LNCAP (cell line): ENCODE data around the gene ARTN.

Experiments
- TF ChIP-seq, protein P1 (sequence below): fragments of 450-650 bp; IDR thresholded peaks from 2 replicates; pipeline ENCODE4 v1.5.1; 2017; ENCODE audit warnings: mild to moderate bottlenecking

Gene ARTN, protein sequence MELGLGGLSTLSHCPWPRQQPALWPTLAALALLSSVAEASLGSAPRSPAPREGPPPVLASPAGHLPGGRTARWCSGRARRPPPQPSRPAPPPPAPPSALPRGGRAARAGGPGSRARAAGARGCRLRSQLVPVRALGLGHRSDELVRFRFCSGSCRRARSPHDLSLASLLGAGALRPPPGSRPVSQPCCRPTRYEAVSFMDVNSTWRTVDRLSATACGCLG

DNA sequence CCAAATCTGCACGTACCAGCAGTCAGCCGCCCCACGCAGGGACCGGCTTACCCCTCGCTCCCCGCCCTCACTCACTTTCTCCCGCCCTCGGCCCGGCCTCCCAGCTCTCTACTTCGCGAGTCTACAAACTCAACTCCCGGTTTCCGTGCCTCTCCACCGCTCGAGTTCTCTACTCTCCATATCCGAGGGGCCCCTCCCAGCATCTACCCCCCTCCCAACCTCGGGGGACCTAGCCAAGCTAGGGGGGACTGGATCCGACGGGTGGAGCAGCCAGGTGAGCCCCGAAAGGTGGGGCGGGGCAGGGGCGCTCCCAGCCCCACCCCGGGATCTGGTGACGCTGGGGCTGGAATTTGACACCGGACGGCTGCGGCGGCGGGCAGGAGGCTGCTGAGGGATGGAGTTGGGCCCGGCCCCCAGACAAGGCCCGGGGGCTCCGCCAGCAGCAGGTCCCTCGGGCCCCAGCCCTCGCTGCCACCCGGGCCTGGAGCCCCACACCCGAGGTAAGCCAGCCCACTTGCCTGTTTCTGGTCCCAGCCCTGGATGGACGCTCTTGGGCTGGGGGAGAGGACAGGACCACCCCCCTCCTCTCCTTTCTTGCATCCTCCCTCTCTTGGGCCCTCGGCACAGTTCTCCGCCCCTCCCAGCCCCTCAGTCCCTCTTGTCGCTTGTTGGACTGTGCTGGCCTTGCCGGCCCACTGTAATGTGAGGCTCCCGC is at the start of gene ARTN:
Gene ARTN, plus strand, starts transcription at position 416 of the 715 bp plus-strand sequence. CDS start 1,856 bp downstream, outside the sequence.
- TF ChIP-seq, protein P1, sequence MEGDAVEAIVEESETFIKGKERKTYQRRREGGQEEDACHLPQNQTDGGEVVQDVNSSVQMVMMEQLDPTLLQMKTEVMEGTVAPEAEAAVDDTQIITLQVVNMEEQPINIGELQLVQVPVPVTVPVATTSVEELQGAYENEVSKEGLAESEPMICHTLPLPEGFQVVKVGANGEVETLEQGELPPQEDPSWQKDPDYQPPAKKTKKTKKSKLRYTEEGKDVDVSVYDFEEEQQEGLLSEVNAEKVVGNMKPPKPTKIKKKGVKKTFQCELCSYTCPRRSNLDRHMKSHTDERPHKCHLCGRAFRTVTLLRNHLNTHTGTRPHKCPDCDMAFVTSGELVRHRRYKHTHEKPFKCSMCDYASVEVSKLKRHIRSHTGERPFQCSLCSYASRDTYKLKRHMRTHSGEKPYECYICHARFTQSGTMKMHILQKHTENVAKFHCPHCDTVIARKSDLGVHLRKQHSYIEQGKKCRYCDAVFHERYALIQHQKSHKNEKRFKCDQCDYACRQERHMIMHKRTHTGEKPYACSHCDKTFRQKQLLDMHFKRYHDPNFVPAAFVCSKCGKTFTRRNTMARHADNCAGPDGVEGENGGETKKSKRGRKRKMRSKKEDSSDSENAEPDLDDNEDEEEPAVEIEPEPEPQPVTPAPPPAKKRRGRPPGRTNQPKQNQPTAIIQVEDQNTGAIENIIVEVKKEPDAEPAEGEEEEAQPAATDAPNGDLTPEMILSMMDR, result no peak

DNA sequence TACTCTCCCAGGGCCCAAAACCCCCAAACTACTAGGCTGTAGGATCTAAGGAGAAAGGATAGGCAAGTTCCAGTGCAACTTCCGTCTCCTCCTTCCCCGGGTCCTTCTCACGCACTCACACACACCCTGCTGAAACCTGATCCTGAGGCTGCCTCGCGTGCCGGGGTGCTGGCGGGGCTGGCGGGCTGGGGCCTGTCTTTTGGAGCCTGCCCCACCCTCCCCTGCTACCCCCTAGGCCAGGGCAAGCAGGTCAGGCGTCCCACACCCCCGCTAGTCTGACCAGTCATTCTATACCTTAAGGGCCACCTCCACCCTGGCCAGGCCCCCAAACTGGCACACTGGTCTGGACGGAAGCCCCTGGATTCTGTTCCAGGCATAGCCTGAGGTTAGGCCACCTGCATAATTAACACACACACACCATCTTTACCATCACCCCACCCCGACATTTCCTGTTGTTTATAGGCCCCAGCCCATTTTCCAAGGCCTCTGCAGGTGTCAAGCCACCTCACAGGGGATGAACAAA is 48.3 kb upstream of the ARTN start:
- TF ChIP-seq, protein P1, result no peak

DNA sequence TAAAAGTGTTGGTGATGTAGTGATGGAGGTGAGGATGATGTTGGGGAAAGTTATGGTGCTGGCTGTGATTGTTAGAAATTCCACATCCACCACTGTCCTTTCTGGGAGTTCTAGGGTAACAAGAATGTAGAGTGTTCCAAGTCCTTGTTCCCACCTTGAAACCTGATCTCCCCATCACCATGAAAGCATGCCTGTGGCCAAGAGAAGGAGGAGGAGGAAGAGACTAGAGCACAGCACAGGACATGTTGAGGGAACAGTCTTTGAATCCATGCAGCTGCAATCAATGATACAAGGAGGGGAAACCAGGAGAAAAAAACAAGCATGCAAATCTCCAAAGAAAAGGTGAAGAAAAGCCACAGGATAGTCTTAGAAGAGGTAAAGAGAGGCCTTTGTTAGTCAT is 45.9 kb upstream of the ARTN start:
- TF ChIP-seq, protein P1, result no peak

DNA sequence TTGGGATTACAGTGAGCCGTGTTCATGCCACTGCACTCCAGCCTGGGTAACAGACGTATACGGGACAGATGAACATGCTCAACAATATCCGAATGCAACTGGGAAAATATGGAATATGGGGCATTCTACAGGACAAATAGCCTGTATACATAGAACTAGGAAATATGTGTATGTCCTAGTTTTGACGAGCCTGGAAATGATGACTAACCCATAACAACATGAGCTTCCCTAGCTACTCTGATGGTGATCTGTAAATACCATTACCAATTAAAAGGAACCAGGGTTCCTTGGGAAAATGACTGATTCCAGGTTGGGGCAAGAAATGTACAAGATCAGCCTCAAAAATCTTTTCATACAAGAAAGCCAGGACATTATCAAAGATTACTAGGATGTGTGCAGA is 42.8 kb upstream of the ARTN start:
- TF ChIP-seq, protein P1, result no peak

DNA sequence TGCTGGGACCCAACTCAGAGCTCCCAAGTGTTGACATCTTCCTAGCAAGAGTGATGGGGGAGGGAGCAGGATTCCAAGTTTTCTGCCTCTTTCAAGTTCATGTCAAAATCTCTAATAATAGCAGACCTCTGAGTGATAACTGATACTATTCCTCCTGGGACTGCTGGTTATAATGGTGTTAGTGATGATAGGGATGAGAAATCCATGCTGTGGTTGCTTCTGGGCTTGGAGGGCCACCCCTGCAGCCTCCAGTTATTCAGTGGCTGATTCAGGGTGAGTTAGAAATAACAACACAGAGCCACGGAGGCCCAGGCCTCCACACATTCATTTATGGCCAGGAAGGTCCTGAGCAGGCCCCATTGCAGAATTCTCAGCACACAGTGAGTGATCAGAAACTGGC is 40.6 kb upstream of the ARTN start:
- TF ChIP-seq, protein P1, result no peak

DNA sequence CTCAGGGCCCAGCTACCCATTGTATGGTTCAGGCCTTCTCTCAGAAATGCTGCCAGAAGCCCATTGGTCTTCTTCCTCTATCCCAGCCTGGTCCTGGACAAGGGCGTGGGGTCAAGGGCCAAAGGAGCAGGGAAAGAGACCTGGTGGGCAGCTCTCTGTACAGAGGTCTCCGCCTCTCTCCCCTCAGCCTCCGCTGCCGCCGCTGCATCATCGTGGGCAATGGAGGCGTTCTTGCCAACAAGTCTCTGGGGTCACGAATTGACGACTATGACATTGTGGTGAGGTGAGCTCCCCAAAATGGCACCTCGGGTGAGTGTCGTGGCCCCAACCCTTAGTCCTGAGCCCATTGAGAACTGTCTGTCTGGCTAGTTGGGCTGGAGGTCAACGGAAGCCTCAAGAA is 34.6 kb upstream of the ARTN start:
- TF ChIP-seq, protein P1, result no peak

DNA sequence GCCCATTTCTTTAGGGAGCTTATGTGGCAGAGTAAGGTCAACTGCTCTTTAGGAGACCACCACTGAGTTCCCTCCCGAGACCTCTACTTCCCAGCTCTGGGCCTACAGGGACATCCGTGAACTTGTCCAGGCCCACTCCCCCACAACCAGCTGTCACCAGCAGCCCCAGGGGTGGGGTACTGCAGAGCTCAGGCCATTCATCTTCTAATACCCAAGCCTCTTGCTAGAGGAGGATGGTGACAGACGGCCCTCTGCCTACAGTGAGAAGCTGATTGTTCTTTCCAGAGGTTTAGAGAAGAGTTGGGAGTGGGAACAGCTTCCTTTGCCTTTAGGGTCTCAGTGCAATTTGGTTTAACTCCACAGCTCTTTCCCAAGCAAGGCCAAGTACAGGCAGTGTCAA is 33.2 kb upstream of the ARTN start:
- TF ChIP-seq, protein P1, result no peak
